Posterior cingulate gyrus (tissue), 11 donors: Measurements from ENCODE around the gene VANGL2.

Experiments used
- DNase-seq, 10 donors: peaks; one replicate each; pipeline versions ENCODE4 v3.0.0 to v3.0.0-alpha.2; 2020 to 2021; ENCODE audit warnings: mixed read lengths in 3 of 10
- intact Hi-C: fragments of 100-400 bp; cut with DNase I; formaldehyde crosslinking; loops from one replicate; pipeline ENCODE4 v1.15.1; 2023

The VANGL2 gene

DNA sequence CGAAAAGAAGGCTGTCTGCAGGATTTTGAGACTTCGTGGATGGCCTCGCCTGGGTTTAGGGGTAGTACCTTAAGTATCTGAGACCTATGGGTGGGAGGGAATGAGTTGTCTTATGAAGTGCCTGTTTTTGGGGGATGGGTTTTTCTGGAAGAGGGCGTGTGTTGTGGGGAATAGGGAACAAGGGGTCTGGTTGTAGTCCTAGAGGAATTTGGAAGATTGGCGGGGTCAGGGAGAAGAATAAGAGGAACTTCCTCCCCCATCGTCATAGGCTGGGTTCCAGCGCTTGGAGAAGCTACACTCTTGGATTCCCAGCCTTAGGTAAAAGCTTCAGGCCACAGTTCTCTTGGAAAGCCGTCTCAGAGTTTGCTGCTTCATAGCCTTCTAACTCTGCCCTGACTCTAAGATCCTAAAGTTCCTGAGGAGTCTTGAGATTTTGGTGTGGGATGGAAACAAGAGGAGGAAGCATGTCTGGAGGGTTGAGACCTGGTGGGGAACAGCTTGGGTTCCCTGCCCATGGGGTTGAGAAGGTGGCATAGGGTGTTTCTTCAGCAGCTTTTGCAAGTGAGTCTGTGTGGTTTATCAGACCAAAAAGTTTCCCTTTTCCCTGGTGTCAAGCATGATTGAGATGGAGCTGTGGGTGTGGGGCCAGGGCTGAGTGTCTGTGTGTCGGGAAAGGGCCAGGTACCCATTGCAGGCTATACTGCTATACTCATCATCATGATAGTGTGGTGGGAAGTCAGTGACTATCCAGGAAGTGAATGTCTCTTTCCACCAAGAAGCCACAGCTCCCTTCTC, 1.8 kb downstream of the VANGL2 start:
- DNase-seq: no peak
- intact Hi-C loops: no loop called here

GRCh38 chr1:160403244-160403643, 2.9 kb downstream of the VANGL2 start:
- intact Hi-C loops: no loop called here
- no peak for DNase-seq

GRCh38 chr1:160404094-160404493, 3.7 kb downstream of the VANGL2 start:
- no peak for DNase-seq
- intact Hi-C loops: no loop called here

DNA sequence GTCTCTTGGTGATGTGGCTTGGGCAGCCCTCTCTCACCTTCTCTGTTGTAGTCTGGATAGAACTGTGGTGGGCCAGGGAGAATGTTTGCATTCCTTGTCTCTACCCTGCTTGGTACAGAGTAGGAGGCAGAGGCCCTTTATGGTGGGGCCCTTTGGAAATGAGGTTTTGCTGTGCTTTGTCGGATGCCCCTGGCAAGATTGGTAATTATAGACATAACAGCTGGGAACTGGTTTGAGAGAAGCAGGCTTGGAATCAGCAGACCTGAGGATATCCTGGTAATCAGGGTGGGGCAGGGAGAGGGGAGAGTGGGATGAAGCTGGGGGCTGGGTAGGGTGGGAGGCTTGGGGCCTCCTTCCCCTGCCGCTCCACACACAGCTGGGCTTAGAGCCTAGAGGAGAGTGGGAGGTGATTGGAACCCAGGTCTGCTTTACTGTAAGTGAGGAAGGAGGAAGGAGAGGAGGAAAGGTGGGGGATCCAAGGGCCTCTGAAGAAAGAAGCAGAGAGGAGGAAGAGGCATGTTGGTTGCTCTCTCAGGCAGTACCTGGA, 5.0 kb downstream of the VANGL2 start:
- intact Hi-C loops: no loop called here
- DNase-seq: no peak

DNA sequence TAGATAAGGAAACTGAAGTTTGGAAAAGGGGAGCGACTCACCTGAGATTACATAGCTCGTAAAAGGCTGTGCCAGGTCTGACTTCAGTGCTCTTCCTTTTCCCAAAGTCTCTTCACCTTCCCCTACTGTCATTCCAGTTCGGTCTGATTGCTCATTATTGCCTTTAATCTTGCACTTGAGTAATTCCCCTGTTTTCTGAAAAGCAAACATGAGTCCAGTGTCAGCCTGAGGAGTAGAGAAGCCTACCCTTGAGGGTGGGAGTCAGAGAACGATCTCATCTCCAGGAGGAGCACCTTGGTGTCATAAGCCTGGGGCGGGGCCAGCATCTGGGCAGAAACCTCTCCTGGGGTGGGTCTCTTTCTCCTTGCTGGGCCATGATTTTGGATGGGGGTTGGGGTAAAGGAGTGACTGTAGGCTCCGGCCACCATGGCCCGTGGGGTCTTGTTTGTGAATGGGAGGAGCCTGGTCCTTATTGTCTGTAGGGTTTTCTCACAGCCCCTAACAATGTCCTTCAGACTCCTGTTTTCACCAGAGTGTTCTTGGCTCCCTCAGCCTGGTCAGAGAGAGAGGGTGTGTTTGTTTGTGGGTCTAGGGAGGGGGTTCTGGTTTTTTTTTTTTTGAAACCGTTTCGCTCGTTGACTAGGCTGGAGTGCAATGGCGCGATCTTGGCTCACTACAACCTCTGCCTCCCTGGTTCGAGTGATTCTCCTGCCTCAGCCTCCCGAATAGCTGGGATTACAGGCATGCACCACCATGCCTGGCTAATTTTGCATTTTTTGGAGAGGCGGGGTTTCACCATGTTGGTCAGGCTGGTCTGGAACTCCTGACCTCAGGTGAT, 6.0 kb downstream of the VANGL2 start:
- DNase-seq: peak in 1 of 10 donors; percentile 66
- intact Hi-C loops: no loop called here

- intact Hi-C loops: no loop called here
- peak in 1 of 10 donors; percentile 81 for DNase-seq
These were observed 7.8 kb downstream of the VANGL2 start for GRCh38 chr1:160407839-160408801.

DNA sequence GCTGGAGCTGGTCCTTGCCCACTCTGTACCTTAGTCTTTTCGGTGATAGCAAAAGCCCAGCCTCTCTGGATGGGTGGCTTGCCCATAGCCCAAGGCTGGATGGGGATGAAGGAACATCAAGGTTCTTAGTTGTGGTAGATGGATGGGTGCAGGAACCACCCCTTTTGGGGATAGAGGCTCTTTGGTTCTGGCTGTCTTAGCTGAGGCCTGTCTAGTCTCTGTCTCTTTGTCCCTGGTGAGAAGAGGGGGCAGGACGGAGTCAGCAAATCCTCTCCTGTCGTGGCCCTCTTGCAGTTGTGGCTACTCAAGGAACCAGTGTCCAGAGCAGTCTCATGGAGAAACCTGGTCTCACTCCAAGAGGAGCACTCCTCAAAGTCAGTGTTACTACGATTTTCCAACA, 8.5 kb downstream of the VANGL2 start:
- no peak for DNase-seq
- intact Hi-C loops: no loop called here

DNA sequence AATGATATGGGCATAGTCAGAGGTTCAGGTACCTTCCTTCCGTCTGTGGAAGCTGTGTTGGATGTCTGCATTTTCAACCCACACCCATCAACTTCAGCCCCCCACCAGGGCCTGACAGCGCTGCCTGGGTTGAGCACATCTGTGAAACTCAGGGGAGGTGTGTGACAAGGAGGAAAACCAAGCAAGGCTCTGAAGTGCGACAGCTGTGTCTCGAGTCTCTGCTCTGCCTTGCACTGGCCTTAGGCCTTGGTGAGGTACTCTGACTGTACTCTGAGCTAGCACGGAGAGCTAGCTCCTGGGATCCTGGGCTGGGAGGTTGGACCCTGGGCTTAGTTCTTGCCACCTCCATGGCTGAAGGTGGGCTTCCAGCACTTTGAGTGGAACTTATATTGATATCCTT, 9.1 kb downstream of the VANGL2 start:
- no peak for DNase-seq
- intact Hi-C loops: no loop called here

- DNase-seq: no peak
- intact Hi-C loops: no loop called here
These were observed 10.1 kb downstream of the VANGL2 start for GRCh38 chr1:160410406-160411005.

DNA sequence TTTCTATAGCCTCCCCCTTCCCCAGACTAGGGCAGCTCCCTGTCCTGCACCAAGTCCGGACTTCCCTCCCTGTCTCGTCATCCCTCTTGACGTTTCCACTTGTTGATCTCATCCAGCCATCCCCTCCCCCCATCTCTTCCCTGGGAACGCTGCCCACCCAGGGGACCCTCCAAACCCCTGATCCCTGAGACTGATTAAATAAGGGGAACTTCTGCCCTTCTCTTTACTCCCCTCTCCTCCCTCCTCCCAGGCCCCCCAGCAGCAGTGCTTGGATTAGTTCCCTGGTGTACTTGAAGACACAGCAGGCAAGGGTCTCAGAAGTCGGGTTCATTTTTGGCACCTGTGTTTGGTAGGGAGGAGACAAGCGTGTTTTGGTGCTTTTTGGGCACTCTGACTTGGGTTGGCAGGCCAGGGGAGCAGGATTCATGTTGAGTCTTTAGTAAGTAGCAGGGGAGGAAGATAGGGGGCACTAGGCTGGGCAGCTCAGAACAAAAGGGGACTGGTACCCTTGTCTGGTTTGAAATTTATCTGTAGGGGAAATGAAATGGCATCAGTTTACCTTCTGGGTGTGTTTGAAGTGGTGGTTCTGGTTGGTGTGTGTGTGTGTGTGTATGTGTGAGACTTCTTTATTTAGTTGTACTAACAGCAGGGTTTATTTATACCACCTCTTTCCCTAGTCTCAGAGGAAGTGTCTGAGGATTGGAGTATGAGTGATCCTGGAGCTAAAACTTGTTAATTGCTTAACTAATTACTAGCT, 11.1 kb downstream of the VANGL2 start:
- peak in 1 of 10 donors; percentile 67 for DNase-seq
- intact Hi-C loops: no loop called here

DNA sequence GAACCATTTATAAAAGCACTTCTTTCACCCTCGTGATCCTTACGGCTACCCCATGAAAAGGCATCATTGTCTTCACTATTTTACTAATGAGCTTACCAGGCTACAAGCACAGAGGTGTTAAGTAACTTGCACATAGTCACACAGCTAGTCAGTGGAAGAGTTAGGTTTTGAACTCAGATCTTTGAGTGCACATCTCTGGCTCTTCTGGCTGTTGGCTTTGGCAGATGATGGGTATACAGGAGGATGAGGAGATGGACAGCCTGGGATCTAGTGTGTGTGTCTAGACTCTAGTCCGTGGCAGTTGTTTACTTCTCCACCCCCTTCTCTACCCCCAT, 11.6 kb downstream of the VANGL2 start:
- intact Hi-C loops: no loop called here
- no peak for DNase-seq

- intact Hi-C loops: no loop called here
- DNase-seq: no peak
These were observed 13.4 kb downstream of the VANGL2 start for GRCh38 chr1:160413716-160414115.

DNA sequence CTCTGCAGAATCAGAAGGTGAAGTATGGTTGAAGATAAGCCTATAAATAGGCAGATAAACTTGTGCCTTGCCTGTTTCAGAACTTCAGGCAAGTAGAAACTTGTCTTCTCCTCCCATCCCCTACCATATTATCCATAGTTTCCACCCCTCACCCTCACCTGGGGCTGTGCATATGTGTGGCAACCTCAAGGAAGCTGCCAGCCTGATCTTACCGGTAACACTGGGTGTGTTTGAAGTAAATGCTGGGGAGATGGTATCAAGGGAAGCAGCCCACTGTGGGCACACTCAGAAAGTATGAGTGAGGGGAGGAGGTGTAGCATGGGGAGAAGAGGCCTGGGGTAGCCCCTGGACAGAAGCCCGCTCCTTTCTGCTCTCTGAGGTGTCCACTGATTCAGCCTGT, 14.5 kb downstream of the VANGL2 start:
- DNase-seq: no peak
- intact Hi-C loops: no loop called here

GRCh38 chr1:160415696-160416290, 15.4 kb downstream of the VANGL2 start:
- intact Hi-C loops: no loop called here
- DNase-seq: peak in 1 of 10 donors; percentile 79

DNA sequence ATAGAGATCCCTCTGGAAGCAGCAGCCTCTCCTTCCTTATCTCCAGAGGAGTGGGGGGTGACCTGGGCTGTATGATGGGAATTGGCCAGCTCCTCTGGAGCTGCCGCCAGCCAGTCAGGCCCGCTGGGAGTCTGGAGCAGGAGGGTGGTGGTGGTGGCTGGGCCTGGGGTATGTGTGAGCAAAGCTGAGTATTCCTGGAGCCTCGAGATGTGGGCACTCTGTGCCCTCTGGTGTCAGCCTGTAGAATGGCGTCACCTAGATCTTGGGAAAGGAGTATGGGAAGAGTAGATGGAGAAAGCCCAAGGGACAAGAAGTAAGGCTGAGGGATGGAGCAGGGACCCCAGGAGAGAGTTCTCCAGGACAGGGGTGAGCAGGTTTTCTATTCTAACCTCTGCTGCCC, 16.0 kb downstream of the VANGL2 start:
- intact Hi-C loops: no loop called here
- peak in 1 of 10 donors; percentile 84 for DNase-seq

GRCh38 chr1:160418483-160418882, 18.1 kb downstream of the VANGL2 start:
- intact Hi-C loops: no loop called here

GRCh38 chr1:160419150-160419837, 18.9 kb downstream of the VANGL2 start:
- intact Hi-C loops: no loop called here
- DNase-seq: peak in 1 of 10 donors; percentile 66

More at GRCh38 chr1:160418483-160418882, 18.1 kb downstream of the VANGL2 start:
- DNase-seq: no peak

DNA sequence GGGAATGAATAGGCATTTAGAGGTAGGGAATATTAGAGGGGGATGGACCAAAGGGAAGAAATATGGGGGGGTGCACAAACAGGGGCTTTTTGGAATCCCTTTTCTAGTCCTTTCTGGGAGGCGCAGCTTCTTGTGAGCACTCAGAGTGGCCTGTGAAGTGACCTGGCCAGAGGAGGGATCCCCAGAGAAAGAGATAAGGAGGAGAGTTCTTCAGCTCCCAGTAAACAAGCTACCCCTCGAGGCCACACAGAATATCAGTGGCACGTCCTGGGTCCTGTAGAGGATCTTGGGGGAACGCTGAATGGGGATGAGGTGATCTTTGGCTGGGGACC, 19.4 kb downstream of the VANGL2 start:
- no peak for DNase-seq
- intact Hi-C loops: no loop called here
